K562 (cell line): Measurements from ENCODE around the gene ZNF586. TPM values are rescaled to one million over a fixed set of nuclear protein-coding genes. Genes with fewer than 3 reads are reported as not detected.
"Not testable (repeated sequence)": the region's sequence is repeated elsewhere in the genome, so short reads cannot be mapped to it uniquely, and the experiment has no call there.

ENCODE experiments used
- ATAC-seq: fragments of 200-7000 bp; cut with Tn5 transposase; 3 replicates; pipeline ENCODE4 v1.9.1; 2020; ENCODE audit warnings: moderate library complexity
- BruUV-seq: library from RNA; stranded (reverse); fragments of 400-500 nt; replicated peaks from 2 replicates; lab custom pipeline; 2021; lab: Mats Ljungman, UMichigan
- CTCF ChIA-PET: fragments of 300-600 bp; formaldehyde crosslinking; extraction: SDS; loops from one replicate; lab custom pipeline; 2021; ENCODE audit warnings: low intra/inter-chr PET ratio; lab: Yijun Ruan, JAX
- POLR2A ChIA-PET: fragments of 300-600, 350-650 bp; sonication (Branson Sonifier 250); formaldehyde crosslinking; extraction: SDS; loops from one replicate; lab custom pipeline; 2021; ENCODE audit warnings: antibody characterized with exemption, inconsistent platforms; lab: Yijun Ruan, JAX
- DNase-seq, 4 experiments: peaks; one replicate each; pipeline versions ENCODE4 v3.0.0 to v3.0.0-alpha.2; 2011 to 2018; ENCODE audit warnings: low spot score in 3 of 4, mixed read lengths in 3 of 4; ENCODE audit errors: extremely low read depth in 1 of 4
- FAIRE-seq: peaks from 2 replicates; lab custom pipeline; 2011; peaks lifted over from hg19 to GRCh38; lab: Jason Lieb, UNC
- H2AFZ ChIP-seq: 2 replicates; pipeline ENCODE4 v1.6.0; 2011; ENCODE audit warnings: low read depth, low read length, control low read depth, inconsistent platforms
- H3K27ac ChIP-seq: fragments of 200-600 bp; 3 replicates; pipeline ENCODE4 v1.8.0; 2011; ENCODE audit warnings: low read depth, mild to moderate bottlenecking, control low read depth, inconsistent platforms, low read length, moderate library complexity, mixed read lengths; ENCODE audit errors: extremely low read depth
- H3K27me3 ChIP-seq, 2 experiments: fragments of 300-600 bp in 1 of 2; 2 replicates in 1 of 2; 3 replicates in 1 of 2; pipeline versions ENCODE4 v1.6.0 to v1.8.0; 2011; ENCODE audit warnings: inconsistent platforms in 2 of 2, low read length in 2 of 2, mild to moderate bottlenecking in 1 of 2, mixed read lengths in 1 of 2, moderate library complexity in 1 of 2; ENCODE audit not compliant: control insufficient read depth in 2 of 2, insufficient read depth in 2 of 2
- H3K36me3 ChIP-seq: fragments of 300-600 bp; 3 replicates; pipeline ENCODE4 v1.8.0; 2011; ENCODE audit warnings: mild to moderate bottlenecking, low read length, inconsistent platforms; ENCODE audit not compliant: control insufficient read depth, insufficient read depth
- H3K4me1 ChIP-seq, 2 experiments: fragments of 200-600 bp in 1 of 2; replicated peaks in 1 of 2; 2 replicates in 1 of 2; 3 replicates in 1 of 2; pipeline versions ENCODE4 v1.5.1 to v1.8.0; 2011; ENCODE audit warnings: inconsistent platforms in 2 of 2, low read length in 2 of 2, mild to moderate bottlenecking in 1 of 2, mixed read lengths in 1 of 2, moderate library complexity in 1 of 2; ENCODE audit not compliant: control insufficient read depth in 2 of 2, insufficient read depth in 2 of 2
- H3K4me2 ChIP-seq: 2 replicates; pipeline ENCODE4 v1.6.1; 2011; ENCODE audit warnings: low read length, control low read depth, inconsistent platforms, mixed read lengths; ENCODE audit not compliant: insufficient read depth
- H3K4me3 ChIP-seq: fragments of 200-600 bp; sonication (generic), shearing (Covaris generic); 2 replicates; pipeline ENCODE4 v1.5.1; 2016; ENCODE audit warnings: control low read depth, inconsistent platforms
- H3K79me2 ChIP-seq: fragments of 200-600 bp; 3 replicates; pipeline ENCODE4 v1.8.0; 2011; ENCODE audit warnings: low read length, inconsistent platforms; ENCODE audit not compliant: control insufficient read depth, insufficient read depth
- H3K9ac ChIP-seq, 2 experiments: 2 replicates each; pipeline versions ENCODE4 v1.6.0 to v1.6.1; 2011; ENCODE audit warnings: low read depth in 2 of 2, low read length in 2 of 2, control low read depth in 1 of 2, inconsistent platforms in 1 of 2, mild to moderate bottlenecking in 1 of 2, mixed read lengths in 1 of 2; ENCODE audit not compliant: insufficient read depth in 1 of 2
- H3K9me1 ChIP-seq: one replicate; pipeline ENCODE4 v1.6.0; 2011; ENCODE audit warnings: inconsistent platforms, mild to moderate bottlenecking, low read length, moderate library complexity; ENCODE audit not compliant: control insufficient read depth, insufficient read depth
- H3K9me3 ChIP-seq: replicated peaks from 2 replicates; pipeline ENCODE4 v1.5.1; 2011; ENCODE audit warnings: low read depth, low read length, inconsistent platforms; ENCODE audit not compliant: control insufficient read depth, insufficient read depth
- H4K20me1 ChIP-seq: replicated peaks from 2 replicates; pipeline ENCODE4 v1.6.1; 2011; ENCODE audit warnings: low read length, inconsistent platforms, mixed read lengths; ENCODE audit not compliant: control insufficient read depth, insufficient read depth
- BCOR ChIP-seq: fragments of 450-650 bp; IDR thresholded peaks from 2 replicates; pipeline ENCODE4 v1.6.1; 2016
- CBFA2T2 ChIP-seq: fragments of 450-650 bp; conservative IDR thresholded peaks from 2 replicates; pipeline ENCODE4 v1.6.1; 2017; ENCODE audit warnings: mild to moderate bottlenecking
- CBFA2T3 ChIP-seq: fragments of 450-650 bp; IDR thresholded peaks from 2 replicates; pipeline ENCODE4 v1.6.1; 2017
- CEBPB ChIP-seq: fragments of 450-650 bp; IDR thresholded peaks from 2 replicates; pipeline ENCODE4 v1.6.1; 2016; ENCODE audit warnings: missing genetic modification characterization, missing compliant biosample characterization
- LARP7 ChIP-seq: fragments of 450-650 bp; IDR thresholded peaks from 2 replicates; pipeline ENCODE4 v1.6.1; 2016
- NFATC3 ChIP-seq: fragments of 450-650 bp; IDR thresholded peaks from 2 replicates; pipeline ENCODE4 v1.6.1; 2017; ENCODE audit warnings: mild to moderate bottlenecking
- PHF20 ChIP-seq: fragments of 450-650 bp; IDR thresholded peaks from 2 replicates; pipeline ENCODE4 v1.6.1; 2018; ENCODE audit not compliant: partially characterized antibody
- RCOR1 ChIP-seq, 2 experiments: IDR thresholded peaks; 2 replicates each; pipeline ENCODE4 v1.6.1; 2012; ENCODE audit warnings: low read depth in 2 of 2, low read length in 2 of 2, borderline replicate concordance in 1 of 2, improper control_type of control experiment in 1 of 2
- SLC30A9 ChIP-seq: fragments of 250-450 bp; sonication (Bioruptor Pico); IDR thresholded peaks from 2 replicates; pipeline ENCODE4 v1.8.0; 2022; ENCODE audit warnings: mild to moderate bottlenecking, moderate library complexity
- SMAD4 ChIP-seq: fragments of 250-450 bp; sonication (Bioruptor Pico); conservative IDR thresholded peaks from 2 replicates; pipeline ENCODE4 v1.8.0; 2021; ENCODE audit warnings: inconsistent platforms, mild to moderate bottlenecking, moderate library complexity
- TCF3 ChIP-seq: sonication (generic); formaldehyde crosslinking; IDR thresholded peaks from 2 replicates; pipeline ENCODE4 v1.4.0; 2020; ENCODE audit warnings: mild to moderate bottlenecking, missing genetic modification reagents
- TRIM24 ChIP-seq, 2 experiments: fragments of 450-650 bp; IDR thresholded peaks; 2 replicates each; pipeline ENCODE4 v1.6.1; 2016
- WGBS: fragments of 100-300 bp; shearing (Covaris generic); methylation state at CpG from one replicate; pipeline ENCODE4 v1.1.6; 2016; ENCODE audit warnings: low coverage, mixed read lengths; ENCODE audit not compliant: insufficient coverage; ENCODE audit errors: missing lambda C conversion rate; 5-methylcytosine and 5-hydroxymethylcytosine counted together
- in situ Hi-C: fragments of 300-500 bp; cut with MboI; formaldehyde crosslinking; loops from 4 replicates; pipeline ENCODE4 v1.15.0; 2018; ENCODE audit warnings: inconsistent platforms, mixed read lengths
- intact Hi-C: fragments of 100-400 bp; cut with micrococcal nuclease; formaldehyde crosslinking; loops from 2 replicates; pipeline ENCODE4 v1.14.2; 2022
- polyA plus RNA-seq, 8 experiments: library from polyadenylated mRNA; depleted of rRNA in 4 of 8; stranded (reverse) in 5 of 8; unstranded in 3 of 8; fragments of >200 nt; fragmentation: Nextera tagmentation in 2 of 8; fragmentation: Illumina TruSeq in 1 of 8; extraction: Ambion mirVana in 2 of 8; extraction: Trizol in 1 of 8; gene quantifications; 2 replicates each; pipeline versions ENCODE4 v1.2.1 to v1.2.3, GENCODE V29; 2011 to 2014; ENCODE audit warnings: inconsistent platforms in 1 of 8, missing spikeins in 1 of 8
- total RNA-seq, 7 experiments: library from RNA; depleted of rRNA in 6 of 7; stranded (reverse); fragments of >200 nt in 6 of 7; fragmentation: Illumina TruSeq in 2 of 7; extraction: Trizol in 2 of 7; gene quantifications; 2 replicates each; pipeline versions ENCODE4 v1.2.1 to v1.2.3, GENCODE V29; 2011 to 2021; ENCODE audit warnings: low replicate concordance in 1 of 7
- TF ChIP-seq, protein P1 (sequence below): sonication (generic); formaldehyde crosslinking; IDR thresholded peaks from 2 replicates; pipeline ENCODE4 v1.9.0; 2022; ENCODE audit warnings: mild to moderate bottlenecking, missing genetic modification reagents

ZNF586 gene
- total and polyA plus RNA-seq, 9 of the 15 experiments (the other 6 are each of a cell fraction or from before 2014, with no cell fraction given), result 2.5 to 12.6 (median 8.4) TPM

DNA sequence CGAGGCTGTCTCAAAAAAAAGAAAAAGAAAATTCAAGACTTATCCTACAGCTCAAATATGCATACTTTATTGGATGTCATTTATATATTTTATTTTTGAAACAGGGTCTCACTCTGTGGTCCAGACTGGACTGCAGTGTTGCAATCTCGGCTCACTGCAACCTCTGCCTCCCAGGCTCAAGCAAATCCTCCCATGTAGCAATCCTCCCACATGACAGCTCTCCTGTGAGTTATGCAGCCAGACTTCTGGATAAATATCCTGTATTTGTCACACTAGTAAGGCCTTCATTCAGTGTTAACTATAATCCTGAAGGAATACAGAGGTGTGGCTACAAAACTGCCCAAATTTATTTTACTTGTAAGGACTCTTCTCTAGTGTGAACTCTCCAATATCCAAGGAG, 38.1 kb downstream of the ZNF586 start:
- no peak overlapping the region for H3K4me2 ChIP-seq
- FAIRE-seq, result no peak
- no peaks in the 10 kb centered on the region for H3K9me3 ChIP-seq
- POLR2A ChIA-PET, result interaction anchor here (0.8 kb wide), 1 partner anchor 12 kb away, joined by 3 read pairs; no protein-coding TSS in a partner anchor
- CTCF ChIA-PET, result no interaction called here
- DNase-seq, result no peak
- H3K79me2 ChIP-seq, result peaks cover 4% of the 10 kb centered on the region
- 100% methylated on average over 2 of the region's 2 CpGs for WGBS
- intact Hi-C loops (no loop called here), in situ Hi-C loops (no loop called here)
- no peak for ATAC-seq
- H3K36me3 ChIP-seq, result peaks cover 47% of the 10 kb centered on the region
- no peak overlapping the region for H2AFZ ChIP-seq
- H3K27ac ChIP-seq, result no peak overlapping the region
- H3K9me1 ChIP-seq, result peaks cover 2% of the 10 kb centered on the region
- BruUV-seq, result no TSS peak
- H3K9ac ChIP-seq, result no peak overlapping the region
- TF ChIP-seq SLC30A9 (CRISPR knock-in tag) (no peak), PHF20 (no peak), BCOR (no peak), LARP7 (no peak), NFATC3 (no peak)
- H3K27me3 ChIP-seq, result no peaks in the 10 kb centered on the region
- H3K4me1 ChIP-seq, result peaks cover 5 to 8% of the 10 kb centered on the region in 2 experiments; a peak in 4 of 5 replicates
- no peaks in the 10 kb centered on the region for H4K20me1 ChIP-seq
- H3K4me3 ChIP-seq, result no peak overlapping the region

DNA sequence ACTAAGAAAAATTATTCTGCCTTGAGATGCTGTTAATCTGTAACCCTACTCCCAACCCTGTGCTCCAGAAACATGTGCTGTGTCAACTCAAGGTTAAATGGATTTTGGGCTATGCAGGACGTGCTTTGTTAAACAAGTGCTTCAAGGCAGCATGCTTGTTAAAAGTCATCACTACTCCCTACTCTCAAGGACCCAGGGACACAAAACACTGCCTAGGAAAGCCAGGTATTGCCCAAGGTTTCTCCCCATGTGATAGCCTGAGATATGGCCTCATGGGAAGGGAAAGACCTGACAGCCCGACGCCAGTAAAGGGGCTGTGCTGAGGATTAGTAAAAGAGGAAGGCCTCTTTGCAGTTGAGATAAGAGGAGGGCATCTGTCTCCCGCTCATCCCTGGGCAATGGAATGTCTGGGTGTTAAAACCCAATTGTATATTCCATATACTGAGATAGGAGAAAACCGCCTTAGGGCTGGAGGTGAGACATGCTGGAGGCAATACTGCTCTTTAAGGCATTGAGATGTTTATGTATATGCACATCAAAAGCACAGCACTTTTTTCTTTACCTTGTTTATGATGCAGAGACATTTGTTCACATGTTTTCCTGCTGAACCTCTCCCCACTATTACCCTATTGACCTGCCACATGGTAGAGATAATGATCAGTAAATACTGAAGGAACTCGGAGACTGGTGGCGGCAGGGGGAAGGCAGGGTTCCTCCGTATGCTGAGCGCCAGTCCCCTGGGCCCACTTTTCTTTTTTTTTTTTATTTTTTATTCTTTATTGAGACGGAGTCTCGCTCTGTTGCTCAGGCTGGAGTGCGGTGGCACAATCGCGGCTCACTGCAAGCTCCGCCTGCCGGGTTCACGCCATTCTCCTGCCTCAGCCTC, 41.2 kb downstream of the ZNF586 start:
- H4K20me1 ChIP-seq, H3K4me3 ChIP-seq, POLR2A ChIA-PET, ATAC-seq, H3K27me3 ChIP-seq, CTCF ChIA-PET, H3K9me1 ChIP-seq, H3K4me2 ChIP-seq, H2AFZ ChIP-seq, H3K9me3 ChIP-seq, in situ Hi-C loops, H3K9ac ChIP-seq, intact Hi-C loops: not testable (repeated sequence)
- DNase-seq (peak in 1 of 4 experiments; percentile 37), FAIRE-seq (peak; percentile 19)
- Histone ChIP-seq H3K27ac (peak overlapping the region; percentile 56; the same call in 2 of the 3 replicates), H3K4me1 (peaks cover 7 to 12% of the 10 kb centered on the region in 2 experiments; a peak in 4 of 5 replicates), H3K79me2 (peaks cover 22% of the 10 kb centered on the region), H3K36me3 (peaks cover 51% of the 10 kb centered on the region)
- 50% methylated on average over 10 of the region's 17 CpGs for WGBS
- TSS peak; percentile 27 for BruUV-seq
- TF ChIP-seq TRIM24 (IDR thresholded peaks at IDR 0.05) (peak in 1 of 2 experiments; percentile 41; a peak in 1 of 4 replicates), CBFA2T2 (0 out of 2 replicates have a peak, but pooled peaks have one; percentile 39), TCF3 (peak; percentile 58), CEBPB (tag) (peak; percentile 90), CBFA2T3 (peak; percentile 62), RCOR1 (IDR thresholded peaks at IDR 0.05; ENCODE audit: borderline replicate concordance in 1 of 2, low read depth in 2 of 2, low read length in 2 of 2) (0 out of 4 replicates have a peak, but pooled peaks of 1 of the 2 experiments have one; percentile 28), SMAD4 (CRISPR knock-in tag) (peak; percentile 58; the same call in 1 of the 2 replicates)
- TF ChIP-seq, protein P1, sequence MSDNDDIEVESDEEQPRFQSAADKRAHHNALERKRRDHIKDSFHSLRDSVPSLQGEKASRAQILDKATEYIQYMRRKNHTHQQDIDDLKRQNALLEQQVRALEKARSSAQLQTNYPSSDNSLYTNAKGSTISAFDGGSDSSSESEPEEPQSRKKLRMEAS (CRISPR knock-in tag), result peak; percentile 71
